ENCODE data around the gene TAGLN.

Gene TAGLN

GRCh38 chr11:117232092-117232878 is 33.1 kb downstream of the TAGLN start, which contains the start of gene RNF214:
Gene RNF214, plus strand, starts transcription at chr11:117232671. Its CDS starts 1,602 bp downstream, at chr11:117234273.
- DNase-seq, result peak; percentile 68

GRCh38 chr11:117232911-117233409 is 33.8 kb downstream of the TAGLN start:
- no peak for DNase-seq

GRCh38 chr11:117238221-117238620 is 39.1 kb downstream of the TAGLN start:
- no peak for DNase-seq

- DNase-seq, result no peak
Measured at GRCh38 chr11:117239295-117239694, 40.1 kb downstream of the TAGLN start.

GRCh38 chr11:117248341-117248740 is 49.2 kb downstream of the TAGLN start:
- DNase-seq, result no peak

- DNase-seq, result no peak
Measured at GRCh38 chr11:117249571-117249970, 50.4 kb downstream of the TAGLN start.

GRCh38 chr11:117251506-117251905 is 52.3 kb downstream of the TAGLN start:
- DNase-seq, result no peak

- no peak for DNase-seq
Measured at GRCh38 chr11:117255966-117256365, 56.8 kb downstream of the TAGLN start.

GRCh38 chr11:117256573-117256972 is 57.4 kb downstream of the TAGLN start:
- DNase-seq, result no peak

Measured in GDM1 (cell line).